ENCODE results near the gene SALL1. TPM values are rescaled to one million over a fixed set of nuclear protein-coding genes. Genes with fewer than 3 reads are reported as not detected.

SALL1 gene
- total and polyA plus RNA-seq, 2 of the 13 experiments (the other 11 are each of a cell fraction or from before 2014, with no cell fraction given): 6.6 to 12.3 TPM

DNA sequence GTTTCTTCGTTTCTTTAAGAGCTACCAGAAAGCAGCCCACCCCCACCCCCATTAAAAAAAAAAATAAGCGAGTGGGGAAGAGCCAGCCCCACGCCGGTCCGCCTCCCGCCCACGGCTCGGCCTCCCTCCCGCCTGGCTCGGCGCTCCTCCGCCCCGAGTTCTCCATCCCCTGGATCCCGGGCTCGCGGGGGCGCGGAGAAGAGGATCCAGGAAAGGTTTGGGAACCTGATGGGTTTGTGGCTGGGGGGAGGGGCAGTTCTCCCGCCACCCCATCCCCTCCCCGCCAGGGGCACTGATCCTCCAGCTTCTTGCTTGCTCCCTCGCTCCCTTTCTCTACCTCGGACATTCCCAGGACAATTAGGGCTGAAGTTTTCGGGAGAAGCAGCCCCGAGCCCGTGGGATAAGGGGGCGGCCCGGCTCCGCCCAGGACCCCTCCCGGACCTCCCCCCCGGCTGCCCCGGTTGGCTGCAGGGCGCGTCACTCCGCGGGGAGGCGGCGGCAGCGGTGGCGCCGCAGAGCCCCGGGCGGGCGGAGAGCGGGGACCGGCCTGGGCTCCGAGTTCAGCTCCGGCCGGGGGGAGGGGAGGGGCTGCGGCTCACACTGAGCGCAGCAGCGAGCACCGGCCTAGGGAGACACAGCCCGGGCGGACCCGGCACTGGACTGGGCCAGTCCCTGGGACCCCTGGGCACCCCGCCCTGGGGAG is 1.0 kb upstream of the SALL1 start (continued):
- peak; percentile 14; the same call in 1 of the 2 replicates for TF ChIP-seq THAP11 (CRISPR knock-in tag; IDR thresholded peaks at IDR 0.05)
- peak; percentile 26; the same call in 1 of the 3 replicates for TF ChIP-seq MXI1 (IDR thresholded peaks at IDR 0.05; ENCODE audit: borderline replicate concordance, low read depth, low read length)
- TF ChIP-seq ZNF788 (CRISPR knock-in tag; IDR thresholded peaks at IDR 0.05; ENCODE audit: borderline replicate concordance): peak; percentile 46; the same call in 1 of the 2 replicates
- TF ChIP-seq TAF1 (CRISPR knock-in tag; IDR thresholded peaks at IDR 0.05): peak; percentile 65; the same call in 1 of the 2 replicates
- no peak; the same call in 1 of the 2 replicates for TF ChIP-seq ZMAT3 (CRISPR knock-in tag; conservative IDR thresholded peaks at IDR 0.05)
- peak; percentile 28 for TF ChIP-seq MED1 (CRISPR knock-in tag; IDR thresholded peaks at IDR 0.05)
- 0 out of 2 replicates have a peak, but pooled peaks have one; percentile 58 for TF ChIP-seq ZNF446 (CRISPR knock-in tag; IDR thresholded peaks at IDR 0.05)
- TF ChIP-seq AGO1 (IDR thresholded peaks at IDR 0.05; ENCODE audit: low read depth, low read length, poor library complexity, severe bottlenecking): peak; percentile 89
- TF ChIP-seq ZNF484 (CRISPR knock-in tag; IDR thresholded peaks at IDR 0.05; ENCODE audit: borderline replicate concordance, low read depth): no peak
- TF ChIP-seq BHLHE40 (IDR thresholded peaks at IDR 0.05; ENCODE audit: low read length): 0 out of 2 replicates have a peak, but pooled peaks have one; percentile 4
- no peak for TF ChIP-seq CENPT (CRISPR knock-in tag; IDR thresholded peaks at IDR 0.05; ENCODE audit: low read depth)
- peak; percentile 50; the same call in 1 of the 2 replicates for TF ChIP-seq CCDC6 (CRISPR knock-in tag; IDR thresholded peaks at IDR 0.05)
- no peak for TF ChIP-seq ZNF652 (CRISPR knock-in tag; IDR thresholded peaks at IDR 0.05; ENCODE audit: borderline replicate concordance, low read depth)
- TF ChIP-seq ZFY (CRISPR knock-in tag; IDR thresholded peaks at IDR 0.05): peak; percentile 65
- TF ChIP-seq HMG20B (CRISPR knock-in tag; conservative IDR thresholded peaks at IDR 0.05): peak; percentile 43; the same call in 1 of the 2 replicates
- TF ChIP-seq, protein P1, sequence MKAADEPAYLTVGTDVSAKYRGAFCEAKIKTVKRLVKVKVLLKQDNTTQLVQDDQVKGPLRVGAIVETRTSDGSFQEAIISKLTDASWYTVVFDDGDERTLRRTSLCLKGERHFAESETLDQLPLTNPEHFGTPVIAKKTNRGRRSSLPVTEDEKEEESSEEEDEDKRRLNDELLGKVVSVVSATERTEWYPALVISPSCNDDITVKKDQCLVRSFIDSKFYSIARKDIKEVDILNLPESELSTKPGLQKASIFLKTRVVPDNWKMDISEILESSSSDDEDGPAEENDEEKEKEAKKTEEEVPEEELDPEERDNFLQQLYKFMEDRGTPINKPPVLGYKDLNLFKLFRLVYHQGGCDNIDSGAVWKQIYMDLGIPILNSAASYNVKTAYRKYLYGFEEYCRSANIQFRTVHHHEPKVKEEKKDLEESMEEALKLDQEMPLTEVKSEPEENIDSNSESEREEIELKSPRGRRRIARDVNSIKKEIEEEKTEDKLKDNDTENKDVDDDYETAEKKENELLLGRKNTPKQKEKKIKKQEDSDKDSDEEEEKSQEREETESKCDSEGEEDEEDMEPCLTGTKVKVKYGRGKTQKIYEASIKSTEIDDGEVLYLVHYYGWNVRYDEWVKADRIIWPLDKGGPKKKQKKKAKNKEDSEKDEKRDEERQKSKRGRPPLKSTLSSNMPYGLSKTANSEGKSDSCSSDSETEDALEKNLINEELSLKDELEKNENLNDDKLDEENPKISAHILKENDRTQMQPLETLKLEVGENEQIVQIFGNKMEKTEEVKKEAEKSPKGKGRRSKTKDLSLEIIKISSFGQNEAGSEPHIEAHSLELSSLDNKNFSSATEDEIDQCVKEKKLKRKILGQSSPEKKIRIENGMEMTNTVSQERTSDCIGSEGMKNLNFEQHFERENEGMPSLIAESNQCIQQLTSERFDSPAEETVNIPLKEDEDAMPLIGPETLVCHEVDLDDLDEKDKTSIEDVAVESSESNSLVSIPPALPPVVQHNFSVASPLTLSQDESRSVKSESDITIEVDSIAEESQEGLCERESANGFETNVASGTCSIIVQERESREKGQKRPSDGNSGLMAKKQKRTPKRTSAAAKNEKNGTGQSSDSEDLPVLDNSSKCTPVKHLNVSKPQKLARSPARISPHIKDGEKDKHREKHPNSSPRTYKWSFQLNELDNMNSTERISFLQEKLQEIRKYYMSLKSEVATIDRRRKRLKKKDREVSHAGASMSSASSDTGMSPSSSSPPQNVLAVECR (CRISPR knock-in tag; IDR thresholded peaks at IDR 0.05; ENCODE audit: borderline replicate concordance): peak; percentile 46; the same call in 1 of the 2 replicates
- peak; percentile 27; the same call in 1 of the 2 replicates for TF ChIP-seq ZBTB7A (CRISPR knock-in tag; IDR thresholded peaks at IDR 0.05)
- TF ChIP-seq, protein P2, sequence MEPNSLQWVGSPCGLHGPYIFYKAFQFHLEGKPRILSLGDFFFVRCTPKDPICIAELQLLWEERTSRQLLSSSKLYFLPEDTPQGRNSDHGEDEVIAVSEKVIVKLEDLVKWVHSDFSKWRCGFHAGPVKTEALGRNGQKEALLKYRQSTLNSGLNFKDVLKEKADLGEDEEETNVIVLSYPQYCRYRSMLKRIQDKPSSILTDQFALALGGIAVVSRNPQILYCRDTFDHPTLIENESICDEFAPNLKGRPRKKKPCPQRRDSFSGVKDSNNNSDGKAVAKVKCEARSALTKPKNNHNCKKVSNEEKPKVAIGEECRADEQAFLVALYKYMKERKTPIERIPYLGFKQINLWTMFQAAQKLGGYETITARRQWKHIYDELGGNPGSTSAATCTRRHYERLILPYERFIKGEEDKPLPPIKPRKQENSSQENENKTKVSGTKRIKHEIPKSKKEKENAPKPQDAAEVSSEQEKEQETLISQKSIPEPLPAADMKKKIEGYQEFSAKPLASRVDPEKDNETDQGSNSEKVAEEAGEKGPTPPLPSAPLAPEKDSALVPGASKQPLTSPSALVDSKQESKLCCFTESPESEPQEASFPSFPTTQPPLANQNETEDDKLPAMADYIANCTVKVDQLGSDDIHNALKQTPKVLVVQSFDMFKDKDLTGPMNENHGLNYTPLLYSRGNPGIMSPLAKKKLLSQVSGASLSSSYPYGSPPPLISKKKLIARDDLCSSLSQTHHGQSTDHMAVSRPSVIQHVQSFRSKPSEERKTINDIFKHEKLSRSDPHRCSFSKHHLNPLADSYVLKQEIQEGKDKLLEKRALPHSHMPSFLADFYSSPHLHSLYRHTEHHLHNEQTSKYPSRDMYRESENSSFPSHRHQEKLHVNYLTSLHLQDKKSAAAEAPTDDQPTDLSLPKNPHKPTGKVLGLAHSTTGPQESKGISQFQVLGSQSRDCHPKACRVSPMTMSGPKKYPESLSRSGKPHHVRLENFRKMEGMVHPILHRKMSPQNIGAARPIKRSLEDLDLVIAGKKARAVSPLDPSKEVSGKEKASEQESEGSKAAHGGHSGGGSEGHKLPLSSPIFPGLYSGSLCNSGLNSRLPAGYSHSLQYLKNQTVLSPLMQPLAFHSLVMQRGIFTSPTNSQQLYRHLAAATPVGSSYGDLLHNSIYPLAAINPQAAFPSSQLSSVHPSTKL (CRISPR knock-in tag; IDR thresholded peaks at IDR 0.05): peak; percentile 10; the same call in 1 of the 2 replicates
- TF ChIP-seq, protein P3, sequence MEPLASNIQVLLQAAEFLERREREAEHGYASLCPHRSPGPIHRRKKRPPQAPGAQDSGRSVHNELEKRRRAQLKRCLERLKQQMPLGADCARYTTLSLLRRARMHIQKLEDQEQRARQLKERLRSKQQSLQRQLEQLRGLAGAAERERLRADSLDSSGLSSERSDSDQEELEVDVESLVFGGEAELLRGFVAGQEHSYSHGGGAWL (CRISPR knock-in tag; IDR thresholded peaks at IDR 0.05): no peak
- TF ChIP-seq FOSL2 (CRISPR knock-in tag; IDR thresholded peaks at IDR 0.05): peak; percentile 28; the same call in 1 of the 2 replicates
- TF ChIP-seq ZFP1 (CRISPR knock-in tag; IDR thresholded peaks at IDR 0.05): 0 out of 2 replicates have a peak, but pooled peaks have one; percentile 15

All from HepG2 (cell line).